HG03460 (cell line): Measurements from ENCODE around the gene GRK1.

Experiments
- ATAC-seq: cut with Tn5 transposase; IDR thresholded peaks from one replicate; pipeline ENCODE4 v1.9.1; 2021; ENCODE audit not compliant: unreplicated experiment

GRK1 gene

DNA sequence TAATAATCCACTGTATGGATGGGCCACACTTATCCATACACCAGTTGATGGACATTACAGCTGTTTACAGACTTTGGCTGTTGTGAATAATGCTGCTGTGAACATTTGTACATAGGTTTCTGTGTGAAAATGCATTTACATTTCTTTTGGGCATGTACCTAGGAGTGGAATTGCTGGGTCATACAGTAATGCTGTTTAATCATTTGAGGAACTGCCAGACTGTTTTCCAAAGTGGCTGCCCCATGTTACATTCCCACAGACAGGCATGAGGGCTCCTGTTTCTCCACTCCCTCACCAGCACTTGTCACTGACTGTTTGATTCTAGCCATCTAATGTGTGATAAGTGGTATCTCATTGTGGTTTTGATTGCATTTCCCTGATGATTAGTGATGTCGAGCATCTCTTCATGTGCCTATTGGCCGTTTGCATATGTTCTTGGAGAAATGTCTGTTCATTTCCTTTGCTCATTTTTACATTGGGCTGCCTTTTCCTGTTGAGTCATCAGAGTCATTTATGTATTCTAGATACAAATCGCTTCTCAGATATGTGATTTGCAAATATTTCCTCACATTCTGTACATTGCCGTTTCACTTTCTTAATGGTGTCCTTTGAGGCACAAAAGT is 104.8 kb downstream of the GRK1 start:
- ATAC-seq = no peak

- ATAC-seq = no peak
Measured at GRCh38 chr13:113774177-113775107, 107.4 kb downstream of the GRK1 start.

DNA sequence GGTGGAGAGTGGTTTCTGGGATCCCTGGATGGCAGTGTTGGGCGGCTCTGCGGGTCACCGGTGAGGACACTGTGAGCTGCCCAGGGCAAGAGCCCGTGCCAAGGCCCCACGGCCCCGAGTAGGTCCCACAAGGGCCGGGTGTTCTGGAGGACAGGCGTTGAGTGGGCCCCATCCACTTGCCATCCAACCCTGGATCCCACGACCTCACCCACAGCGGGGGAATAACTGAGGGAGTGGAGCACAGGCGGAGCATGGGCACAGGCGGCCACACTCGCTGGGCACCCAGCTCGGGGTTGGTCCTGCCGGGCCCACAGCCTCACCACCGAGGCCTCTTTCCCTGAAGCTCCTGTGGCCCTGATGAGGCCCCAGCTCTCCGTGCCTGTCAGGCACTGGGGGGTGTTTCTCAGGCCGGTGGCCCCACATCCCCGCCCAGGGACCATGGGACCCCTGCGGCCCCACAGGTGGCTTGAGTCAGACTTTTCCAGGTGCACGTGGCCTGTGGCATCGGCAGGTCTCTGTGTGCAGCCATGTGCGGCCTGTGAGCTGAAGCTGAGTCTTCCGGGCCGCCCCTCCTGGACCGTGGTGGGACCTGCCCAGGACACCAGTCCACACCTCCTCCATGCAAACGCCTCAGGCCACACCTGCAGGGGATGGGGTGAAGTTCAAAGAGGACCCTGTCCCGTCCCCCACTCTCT is 108.6 kb downstream of the GRK1 start:
- no peak for ATAC-seq

- ATAC-seq = no peak
Measured at GRCh38 chr13:113776231-113777125, 109.5 kb downstream of the GRK1 start.

DNA sequence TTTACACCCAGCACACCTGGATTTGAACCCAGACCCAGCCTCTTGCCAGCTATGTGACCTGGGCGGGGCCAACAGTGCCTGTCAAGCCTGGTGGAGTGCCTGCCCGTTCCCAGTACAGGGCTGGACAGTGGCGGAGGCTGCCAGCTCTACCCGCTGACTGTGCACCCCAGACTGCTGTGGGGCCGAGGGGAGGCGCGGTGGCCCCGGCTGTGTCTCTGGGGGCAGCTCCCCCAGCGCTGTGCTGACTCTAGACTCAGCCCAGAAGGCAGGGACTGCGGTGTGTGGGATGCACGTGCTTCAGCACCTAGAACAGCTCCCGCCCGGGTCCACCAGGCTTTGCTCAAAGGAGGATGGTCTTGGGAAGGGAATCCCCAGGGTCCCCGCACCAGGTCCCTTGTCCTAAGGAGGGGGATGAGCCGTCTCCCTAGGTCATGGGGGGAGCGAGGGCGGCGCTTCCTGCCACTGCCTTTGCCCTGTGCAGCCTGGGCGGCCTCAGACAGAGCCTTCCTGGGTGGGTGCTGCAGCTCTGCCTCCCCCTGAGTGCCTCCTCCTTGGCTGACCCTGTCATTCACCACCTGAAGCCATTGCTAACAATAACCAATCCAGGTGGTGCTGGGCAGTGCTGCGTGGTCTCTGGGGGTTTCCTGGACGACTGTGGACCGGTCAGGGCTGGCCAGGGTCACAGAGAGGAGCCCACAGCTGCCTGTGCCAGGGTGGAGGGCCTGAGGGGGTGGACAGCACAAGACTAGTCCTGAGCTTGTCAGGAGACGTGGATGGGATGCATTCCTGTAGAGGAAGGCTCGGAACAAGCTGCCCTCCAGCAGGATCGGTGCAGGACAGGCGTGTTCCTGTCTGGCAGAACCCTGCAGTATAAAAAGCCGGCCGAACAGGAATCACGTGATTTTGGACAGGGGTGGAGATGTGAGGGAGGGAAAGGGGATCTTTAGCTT is 110.6 kb downstream of the GRK1 start:
- no peak for ATAC-seq

- ATAC-seq = no peak
Measured at GRCh38 chr13:113781571-113781970, 114.6 kb downstream of the GRK1 start.

DNA sequence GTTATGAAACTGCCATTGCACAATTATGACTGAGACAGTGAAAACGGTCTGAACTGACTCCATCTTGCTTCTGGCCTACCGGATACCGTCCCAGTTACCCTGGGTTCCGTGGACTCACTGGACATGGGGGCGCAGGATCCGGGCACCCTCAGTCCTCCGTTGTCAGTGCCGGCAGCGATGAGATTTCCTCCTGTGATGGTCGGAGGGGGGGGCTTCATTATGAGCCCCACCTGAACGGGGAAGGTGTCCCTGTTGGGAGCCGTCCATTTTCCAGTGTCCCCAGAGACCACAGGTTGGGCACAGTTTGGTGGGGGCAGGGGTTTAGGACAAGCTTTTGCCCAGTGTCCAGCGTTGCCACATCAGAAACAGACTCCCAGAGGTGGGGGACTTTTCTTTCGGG is 115.5 kb downstream of the GRK1 start:
- ATAC-seq = no peak

- no peak for ATAC-seq
Measured at GRCh38 chr13:113783200-113783881, 116.3 kb downstream of the GRK1 start.

- ATAC-seq = no peak
Measured at GRCh38 chr13:113783966-113784644, 117.1 kb downstream of the GRK1 start.

- no peak for ATAC-seq
Measured at GRCh38 chr13:113784645-113785024, 117.6 kb downstream of the GRK1 start.

GRCh38 chr13:113785051-113786010 is 118.3 kb downstream of the GRK1 start:
- ATAC-seq = no peak

DNA sequence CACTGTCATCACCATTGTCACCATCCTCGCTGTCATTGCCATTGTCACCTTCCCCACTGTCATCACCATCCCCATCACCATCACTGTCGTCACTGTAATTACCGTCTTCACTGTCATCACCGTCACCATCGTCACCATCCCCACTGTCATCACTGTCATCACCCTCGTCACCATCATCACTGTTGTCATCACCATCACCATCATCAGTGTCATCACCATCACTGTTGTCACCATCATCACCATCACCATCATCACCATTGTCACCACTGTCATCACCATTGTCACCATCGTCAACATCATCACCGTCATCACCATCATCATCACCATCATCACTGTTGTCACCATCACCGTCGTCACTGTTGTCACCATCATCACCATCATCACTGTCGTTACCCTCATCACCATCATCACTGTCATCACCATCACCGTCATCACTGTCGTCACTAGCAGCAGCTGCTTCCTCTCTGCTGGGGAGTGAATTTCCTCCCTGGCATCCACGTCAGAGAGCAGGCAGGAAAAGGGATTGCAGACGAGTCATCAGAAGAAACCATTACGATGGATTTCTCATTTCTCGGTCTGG is 119.3 kb downstream of the GRK1 start:
- no peak for ATAC-seq
